RWPE2 (cell line): ENCODE measurements around the gene PTPN14.

Experiments used
- ATAC-seq: fragments of 200-7000 bp; cut with Tn5 transposase; 3 replicates; pipeline ENCODE4 v1.9.1; 2021; ENCODE audit warnings: low read depth
- DNase-seq: peaks from one replicate; pipeline ENCODE4 v3.0.0-alpha.2; 2020; ENCODE audit warnings: low spot score
- H3K27ac ChIP-seq: fragments of 450-650 bp; 2 replicates; pipeline ENCODE4 v1.5.1; 2017; ENCODE audit warnings: mild to moderate bottlenecking; ENCODE audit not compliant: poor library complexity, severe bottlenecking
- H3K27me3 ChIP-seq: fragments of 250-450 bp; sonication (Bioruptor Pico); 2 replicates; pipeline ENCODE4 v1.5.1; 2021; ENCODE audit warnings: mild to moderate bottlenecking, moderate library complexity; ENCODE audit not compliant: insufficient read depth, poor library complexity, severe bottlenecking
- H3K36me3 ChIP-seq: fragments of 250-450 bp; sonication (Bioruptor Pico); 2 replicates; pipeline ENCODE4 v1.5.1; 2020; ENCODE audit warnings: low read depth, mild to moderate bottlenecking, moderate library complexity
- H3K4me1 ChIP-seq: fragments of 250-450 bp; sonication (Bioruptor Pico); 2 replicates; pipeline ENCODE4 v1.5.1; 2021; ENCODE audit warnings: mild to moderate bottlenecking, moderate library complexity; ENCODE audit not compliant: insufficient read depth, poor library complexity, severe bottlenecking
- H3K4me3 ChIP-seq: fragments of 250-450 bp; sonication (Bioruptor Pico); 2 replicates; pipeline ENCODE4 v1.5.1; 2021; ENCODE audit warnings: mild to moderate bottlenecking, moderate library complexity; ENCODE audit not compliant: severe bottlenecking
- H3K9me3 ChIP-seq: fragments of 250-450 bp; sonication (Bioruptor Pico); 2 replicates; pipeline ENCODE4 v1.5.1; 2021; ENCODE audit warnings: mild to moderate bottlenecking, moderate library complexity; ENCODE audit not compliant: severe bottlenecking
- CTCF ChIP-seq: fragments of 450-650 bp; IDR thresholded peaks from one replicate; pipeline ENCODE4 v1.5.1; 2017; ENCODE audit warnings: mild to moderate bottlenecking, moderate library complexity; ENCODE audit not compliant: poor library complexity, severe bottlenecking

PTPN14 gene

GRCh38 chr1:214422137-214422671 is 129.2 kb downstream of the PTPN14 start:
- peak overlapping the region; percentile 90 for H3K27ac ChIP-seq
- no peaks in the 10 kb centered on the region for H3K36me3 ChIP-seq
- no peak overlapping the region for H3K4me3 ChIP-seq
- DNase-seq (peak; percentile 47), ATAC-seq (peak; percentile 91)
- H3K9me3 ChIP-seq: no peaks in the 10 kb centered on the region
- H3K27me3 ChIP-seq: no peaks in the 10 kb centered on the region
- peaks cover 51% of the 10 kb centered on the region for H3K4me1 ChIP-seq
- no peak for TF ChIP-seq CTCF

- TF ChIP-seq CTCF: no peak
- ATAC-seq (no peak), DNase-seq (no peak)
- Histone ChIP-seq H3K4me1 (peaks cover 53% of the 10 kb centered on the region), H3K27me3 (no peaks in the 10 kb centered on the region), H3K27ac (peak overlapping the region; percentile 90), H3K36me3 (no peaks in the 10 kb centered on the region), H3K4me3 (no peak overlapping the region), H3K9me3 (no peaks in the 10 kb centered on the region)
Observed at GRCh38 chr1:214420833-214421232, 130.6 kb downstream of the PTPN14 start.

GRCh38 chr1:214420341-214420740 is 131.1 kb downstream of the PTPN14 start:
- Histone ChIP-seq H3K4me3 (no peak overlapping the region), H3K9me3 (no peaks in the 10 kb centered on the region), H3K36me3 (no peaks in the 10 kb centered on the region), H3K27me3 (no peaks in the 10 kb centered on the region), H3K27ac (peak overlapping the region; percentile 90), H3K4me1 (peaks cover 56% of the 10 kb centered on the region)
- DNase-seq: no peak
- no peak for ATAC-seq
- TF ChIP-seq CTCF: no peak

GRCh38 chr1:214419650-214420049 is 131.8 kb downstream of the PTPN14 start:
- peak overlapping the region; percentile 90 for H3K27ac ChIP-seq
- no peaks in the 10 kb centered on the region for H3K27me3 ChIP-seq
- no peak for ATAC-seq
- H3K4me3 ChIP-seq: no peak overlapping the region
- no peaks in the 10 kb centered on the region for H3K36me3 ChIP-seq
- H3K9me3 ChIP-seq: no peaks in the 10 kb centered on the region
- peaks cover 56% of the 10 kb centered on the region for H3K4me1 ChIP-seq
- TF ChIP-seq CTCF: no peak
- DNase-seq: no peak

- H3K4me1 ChIP-seq: peaks cover 55% of the 10 kb centered on the region
- DNase-seq (no peak), ATAC-seq (no peak)
- no peak for TF ChIP-seq CTCF
- no peaks in the 10 kb centered on the region for H3K27me3 ChIP-seq
- H3K36me3 ChIP-seq: no peaks in the 10 kb centered on the region
- peak overlapping the region; percentile 90 for H3K27ac ChIP-seq
- H3K4me3 ChIP-seq: no peak overlapping the region
- H3K9me3 ChIP-seq: no peaks in the 10 kb centered on the region
Observed at GRCh38 chr1:214418391-214418790, 133.0 kb downstream of the PTPN14 start.
